Naive thymus-derived CD4-positive, alpha-beta T cell (primary cell): ENCODE data around the gene OR6K6. TPM values are rescaled to one million over a fixed set of nuclear protein-coding genes. Genes with fewer than 3 reads are reported as not detected.
A peak's percentile ranks its signal among the peaks of the same experiment; 100 is the strongest.

Source experiments
- ATAC-seq: fragments of 150-1000 bp; cut with Tn5 transposase; 2 replicates; pipeline ENCODE4 v1.10.0; 2021; ENCODE audit warnings: mild to moderate bottlenecking, moderate library complexity
- CTCF ChIA-PET: fragments of 350-600 bp; sonication (Branson Sonifier 250); formaldehyde crosslinking; loops from one replicate; lab custom pipeline; 2021; ENCODE audit warnings: antibody characterized with exemption; lab: Charles Lee
- POLR2A ChIA-PET: fragments of 350-600 bp; sonication (Branson Sonifier 250); formaldehyde crosslinking; loops from one replicate; lab custom pipeline; 2021; ENCODE audit warnings: antibody characterized with exemption, inconsistent platforms; lab: Charles Lee
- DNase-seq, 9 donors: peaks; one replicate each; pipeline versions ENCODE4 v3.0.0 to v3.0.0-alpha.2; 2020 to 2022; ENCODE audit warnings: mixed read lengths in 1 of 9
- H3K27ac ChIP-seq: one replicate; pipeline ENCODE4 v1.7.0; 2013; ENCODE audit warnings: mild to moderate bottlenecking, low read depth, low read length, moderate library complexity
- H3K27me3 ChIP-seq, 2 donors: one replicate each; pipeline ENCODE4 v1.7.0; 2013; ENCODE audit warnings: low read length in 2 of 2, mild to moderate bottlenecking in 2 of 2, moderate library complexity in 2 of 2; ENCODE audit not compliant: control insufficient read depth in 2 of 2, insufficient read depth in 2 of 2
- H3K36me3 ChIP-seq, 3 experiments: 1 replicate in 2 of 3; 2 replicates in 1 of 3; pipeline ENCODE4 v1.7.0; 2013; ENCODE audit warnings: low read length in 3 of 3, mild to moderate bottlenecking in 3 of 3, moderate library complexity in 1 of 3; ENCODE audit not compliant: insufficient read depth in 3 of 3, control insufficient read depth in 2 of 3
- H3K4me1 ChIP-seq, 2 donors: one replicate each; pipeline ENCODE4 v1.7.0; 2013; ENCODE audit warnings: low read length in 2 of 2, mild to moderate bottlenecking in 2 of 2, moderate library complexity in 1 of 2; ENCODE audit not compliant: control insufficient read depth in 2 of 2, insufficient read depth in 2 of 2
- H3K4me3 ChIP-seq: 2 replicates; pipeline ENCODE4 v1.7.0; 2013; ENCODE audit warnings: mild to moderate bottlenecking, low read length
- H3K9me3 ChIP-seq, 3 experiments: 1 replicate in 2 of 3; 2 replicates in 1 of 3; pipeline ENCODE4 v1.7.0; 2013; ENCODE audit warnings: low read length in 3 of 3; ENCODE audit not compliant: control insufficient read depth in 2 of 3
- H3K27ac Mint-ChIP-seq, 9 donors: one replicate each; pipeline ENCODE4 v1.8.0; 2020 to 2022; ENCODE audit warnings: mixed read lengths in 9 of 9, mild to moderate bottlenecking in 8 of 9, moderate library complexity in 5 of 9, inconsistent platforms in 2 of 9
- H3K27me3 Mint-ChIP-seq, 5 donors: one replicate each; pipeline ENCODE4 v1.8.0; 2021 to 2022; ENCODE audit warnings: mixed read lengths in 5 of 5, mild to moderate bottlenecking in 1 of 5
- H3K36me3 Mint-ChIP-seq, 5 donors: one replicate each; pipeline ENCODE4 v1.8.0; 2020 to 2022; ENCODE audit warnings: mixed read lengths in 5 of 5, mild to moderate bottlenecking in 3 of 5, inconsistent platforms in 1 of 5
- H3K4me1 Mint-ChIP-seq, 7 donors: one replicate each; pipeline ENCODE4 v1.8.0; 2020 to 2022; ENCODE audit warnings: mixed read lengths in 7 of 7, mild to moderate bottlenecking in 3 of 7, inconsistent platforms in 1 of 7
- H3K4me3 Mint-ChIP-seq, 10 donors: one replicate each; pipeline ENCODE4 v1.8.0; 2020 to 2022; ENCODE audit warnings: mild to moderate bottlenecking in 10 of 10, mixed read lengths in 10 of 10, moderate library complexity in 6 of 10, inconsistent platforms in 2 of 10
- H3K9me3 Mint-ChIP-seq, 11 donors: one replicate each; pipeline ENCODE4 v1.8.0; 2020 to 2022; ENCODE audit warnings: mixed read lengths in 11 of 11, mild to moderate bottlenecking in 4 of 11, inconsistent platforms in 1 of 11, moderate library complexity in 1 of 11
- intact Hi-C, 2 donors: fragments of 100-400 bp; cut with micrococcal nuclease; formaldehyde crosslinking; loops; one replicate each; pipeline ENCODE4 v1.15.1; 2023
- polyA plus RNA-seq, 2 donors: library from polyadenylated mRNA; unstranded; fragments of 300-500 nt; fragmentation: Illumina TruSeq; gene quantifications; one replicate each; pipeline ENCODE4 v1.2.3, GENCODE V29; 2021
- total RNA-seq, 6 experiments: library from RNA in 5 of 6; stranded (reverse) in 5 of 6; gene quantifications; 1 replicate in 5 of 6; 2 replicates in 1 of 6; pipeline ENCODE4 v1.2.3 and lab custom pipeline; 2021 to 2026

Gene OR6K6
- total and polyA plus RNA-seq, 7 experiments from 2014 or later: not detected

GRCh38 chr1:158752155-158752712 lies 2.3 kb upstream of the OR6K6 start:
- DNase-seq (no peak), ATAC-seq (no peak)
- H3K36me3 ChIP-seq: no peaks in the 10 kb centered on the region
- Mint-ChIP-seq H3K4me1 (no peaks in the 10 kb centered on the region), H3K4me3 (no peak overlapping the region), H3K27ac (no peak overlapping the region), H3K27me3 (peaks cover 6 to 15% (median 12%) of the 10 kb centered on the region in 5 donors), H3K9me3 (peaks cover 0 to 6% (median 0%) of the 10 kb centered on the region in 11 donors), H3K36me3 (no peaks in the 10 kb centered on the region)
- intact Hi-C loops: no loop called here
- H3K27ac ChIP-seq: no peak overlapping the region
- H3K4me3 ChIP-seq: no peak overlapping the region
- ChIA-PET CTCF (no interaction called here), POLR2A (no interaction called here)
- H3K9me3 ChIP-seq: no peaks in the 10 kb centered on the region
- no peaks in the 10 kb centered on the region for H3K4me1 ChIP-seq
- no peaks in the 10 kb centered on the region for H3K27me3 ChIP-seq

- Mint-ChIP-seq H3K36me3 (no peaks in the 10 kb centered on the region), H3K4me3 (no peak within 1 kb of the TSS), H3K9me3 (no peaks in the 10 kb centered on the region), H3K27ac (no peak within 1 kb of the TSS), H3K27me3 (peaks cover 6 to 31% (median 14%) of the 10 kb centered on the region in 5 donors), H3K4me1 (no peaks in the 10 kb centered on the region)
- Histone ChIP-seq H3K9me3 (no peaks in the 10 kb centered on the region), H3K27me3 (no peaks in the 10 kb centered on the region), H3K4me3 (no peak within 1 kb of the TSS), H3K4me1 (no peaks in the 10 kb centered on the region), H3K27ac (no peak within 1 kb of the TSS), H3K36me3 (no peaks in the 10 kb centered on the region)
- ChIA-PET CTCF (no interaction called here), POLR2A (no interaction called here)
- intact Hi-C loops: no loop called here
- ATAC-seq (no peak), DNase-seq (no peak)
These were observed 17.7 kb downstream of the OR6K6 start, which contains the start of gene OR6N1 for GRCh38 chr1:158771950-158772866. Gene OR6N1, minus strand, starts transcription at chr1:158772195. Its CDS starts 5,513 bp downstream, at chr1:158766682.

- CTCF ChIA-PET: no interaction called here
- no peaks in the 10 kb centered on the region for H3K36me3 ChIP-seq
- Mint-ChIP-seq H3K9me3 (no peaks in the 10 kb centered on the region), H3K27ac (no peak within 1 kb of the TSS), H3K27me3 (peaks cover 0 to 29% (median 4%) of the 10 kb centered on the region in 5 donors), H3K36me3 (no peaks in the 10 kb centered on the region), H3K4me1 (peaks cover 0 to 7% (median 0%) of the 10 kb centered on the region in 7 donors), H3K4me3 (no peak within 1 kb of the TSS)
- intact Hi-C loops: no loop called here
- no peak for DNase-seq
- H3K4me1 ChIP-seq: no peaks in the 10 kb centered on the region
- H3K9me3 ChIP-seq: no peaks in the 10 kb centered on the region
- no peak within 1 kb of the TSS for H3K4me3 ChIP-seq
- no peak for ATAC-seq
- no peak within 1 kb of the TSS for H3K27ac ChIP-seq
- H3K27me3 ChIP-seq: no peaks in the 10 kb centered on the region
- POLR2A ChIA-PET: no interaction called here
These were observed 26.6 kb downstream of the OR6K6 start, which contains the start of gene OR6N2 for GRCh38 chr1:158781104-158781503. Gene OR6N2, minus strand, starts transcription at chr1:158781204. Its CDS starts 3,569 bp downstream, at chr1:158777635.

GRCh38 chr1:158793604-158794003 lies 39.1 kb downstream of the OR6K6 start:
- DNase-seq (peak in 3 of 9 donors; percentile 1 to 18 (median 8)), ATAC-seq (peak; percentile 67)
- ChIA-PET POLR2A (no interaction called here), CTCF (interaction anchor here (0.7 to 1.1 kb wide), 3 partner anchors 201 to 278 kb away, joined by 3 read pairs; no protein-coding TSS in a partner anchor)
- no peaks in the 10 kb centered on the region for H3K36me3 ChIP-seq
- no peak overlapping the region for H3K4me3 ChIP-seq
- Mint-ChIP-seq H3K27ac (no peak overlapping the region), H3K27me3 (peaks cover under 1 to 33% (median 9%) of the 10 kb centered on the region in 5 donors), H3K4me1 (peaks cover 0 to 4% (median 0%) of the 10 kb centered on the region in 7 donors), H3K9me3 (no peaks in the 10 kb centered on the region), H3K4me3 (no peak overlapping the region), H3K36me3 (no peaks in the 10 kb centered on the region)
- H3K9me3 ChIP-seq: no peaks in the 10 kb centered on the region
- H3K27me3 ChIP-seq: no peaks in the 10 kb centered on the region
- intact Hi-C loops: loop anchor here (1.0 kb wide), 2 partner anchors 205 to 279 kb away; no protein-coding TSS in a partner anchor
- no peaks in the 10 kb centered on the region for H3K4me1 ChIP-seq
- no peak overlapping the region for H3K27ac ChIP-seq

- Mint-ChIP-seq H3K9me3 (no peaks in the 10 kb centered on the region), H3K4me3 (no peak overlapping the region), H3K27me3 (peaks cover 4 to 33% (median 9%) of the 10 kb centered on the region in 5 donors), H3K4me1 (peaks cover 0 to 4% (median 0%) of the 10 kb centered on the region in 7 donors), H3K36me3 (no peaks in the 10 kb centered on the region), H3K27ac (no peak overlapping the region)
- H3K27ac ChIP-seq: no peak overlapping the region
- ChIA-PET POLR2A (no interaction called here), CTCF (interaction anchor here (0.7 to 1.1 kb wide), 3 partner anchors 200 to 278 kb away, joined by 3 read pairs; no protein-coding TSS in a partner anchor)
- intact Hi-C loops: no loop called here
- no peaks in the 10 kb centered on the region for H3K4me1 ChIP-seq
- ATAC-seq: no peak
- H3K36me3 ChIP-seq: no peaks in the 10 kb centered on the region
- no peak for DNase-seq
- H3K4me3 ChIP-seq: no peak overlapping the region
- no peaks in the 10 kb centered on the region for H3K27me3 ChIP-seq
- H3K9me3 ChIP-seq: no peaks in the 10 kb centered on the region
These were observed 39.7 kb downstream of the OR6K6 start for GRCh38 chr1:158794247-158794646.

GRCh38 chr1:158798531-158798930 lies 44.0 kb downstream of the OR6K6 start:
- H3K4me1 ChIP-seq: no peaks in the 10 kb centered on the region
- H3K27me3 ChIP-seq: no peaks in the 10 kb centered on the region
- CTCF ChIA-PET: no interaction called here
- no peak overlapping the region for H3K27ac ChIP-seq
- DNase-seq (no peak), ATAC-seq (no peak)
- H3K9me3 ChIP-seq: no peaks in the 10 kb centered on the region
- Mint-ChIP-seq H3K27ac (no peak overlapping the region), H3K36me3 (no peaks in the 10 kb centered on the region), H3K27me3 (peaks cover 11 to 40% (median 19%) of the 10 kb centered on the region in 5 donors), H3K4me3 (no peak overlapping the region), H3K9me3 (peaks cover 0 to 1% (median 0%) of the 10 kb centered on the region in 11 donors), H3K4me1 (peaks cover 0 to 9% (median 0%) of the 10 kb centered on the region in 7 donors)
- intact Hi-C loops: no loop called here
- H3K36me3 ChIP-seq: no peaks in the 10 kb centered on the region
- H3K4me3 ChIP-seq: no peak overlapping the region
- POLR2A ChIA-PET: no interaction called here
